IPS-NIHi7 (cell line): ENCODE data around the gene NGEF.
"Not testable (repeated sequence)": the region's sequence is repeated elsewhere in the genome, so short reads cannot be mapped to it uniquely, and the experiment has no call there.

Source experiments
- DNase-seq: peaks from one replicate; pipeline ENCODE4 v3.0.0; 2012; ENCODE audit warnings: mixed read lengths; ENCODE audit errors: extremely low spot score

The NGEF gene

GRCh38 chr2:232871835-232872736 is 141.0 kb downstream of the NGEF start:
- no peak for DNase-seq

DNA sequence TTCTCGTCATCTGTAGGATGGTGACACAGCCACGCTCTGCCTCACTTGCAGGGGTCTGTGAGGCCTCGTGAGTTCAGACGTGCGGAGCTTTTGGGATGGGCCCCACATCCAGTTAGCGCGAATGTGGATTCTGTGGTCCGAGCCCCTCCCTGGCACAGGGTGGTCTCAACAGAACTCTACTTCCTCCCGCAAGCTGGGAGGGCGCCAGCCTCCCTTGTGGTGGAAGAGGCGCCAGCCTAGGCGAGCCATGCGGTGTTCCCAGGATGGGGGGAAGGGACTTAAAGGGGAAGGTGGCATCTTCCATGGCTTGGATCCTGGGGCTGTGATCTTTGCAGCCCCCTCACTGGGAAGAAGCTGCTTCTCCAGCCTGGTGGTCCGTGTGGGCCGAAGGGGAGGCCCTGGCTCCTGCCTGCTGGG is 141.6 kb downstream of the NGEF start:
- DNase-seq: no peak

GRCh38 chr2:232870766-232871371 is 142.2 kb downstream of the NGEF start:
- DNase-seq: no peak

DNA sequence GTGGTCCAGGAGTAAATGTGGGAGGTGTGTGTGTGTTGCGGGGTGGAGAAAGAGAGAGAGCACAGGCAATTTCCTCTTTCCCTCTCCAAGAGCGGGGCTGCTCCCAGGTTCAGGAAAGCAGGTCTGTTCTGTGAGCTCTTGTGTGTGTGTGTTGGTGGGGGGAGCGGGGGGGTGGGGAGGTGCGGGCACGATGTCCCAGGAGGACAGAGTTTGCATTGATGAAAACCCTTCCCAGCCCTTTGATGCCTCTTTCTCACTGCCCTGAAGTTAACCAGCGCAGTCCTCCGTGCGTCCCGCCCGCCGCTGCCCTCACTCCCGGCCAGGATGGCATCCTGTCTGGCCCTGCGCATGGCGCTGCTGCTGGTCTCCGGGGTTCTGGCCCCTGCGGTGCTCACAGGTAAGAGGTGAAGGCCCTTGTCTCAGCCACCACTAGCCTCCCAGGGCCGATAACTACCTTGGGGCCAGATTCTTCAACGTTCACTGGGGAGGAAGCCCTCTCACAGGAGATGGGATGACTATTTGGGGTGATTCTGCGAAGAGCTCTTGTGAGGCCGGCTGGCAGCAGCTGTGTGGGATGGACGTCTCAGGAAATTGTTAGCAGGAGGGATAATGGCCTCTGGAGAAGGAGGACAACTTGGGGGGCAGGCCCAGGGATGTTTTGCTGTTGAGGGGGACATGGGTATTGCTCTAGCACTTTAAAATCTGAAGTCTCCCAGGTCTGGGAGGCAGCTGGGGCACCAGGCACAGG is 142.9 kb downstream of the NGEF start, which contains the start of gene SNORC:
Gene SNORC, plus strand, starts transcription at position 247 of the 748 bp plus-strand sequence. Its CDS starts 78 bp downstream, at position 325.
- DNase-seq: no peak

DNA sequence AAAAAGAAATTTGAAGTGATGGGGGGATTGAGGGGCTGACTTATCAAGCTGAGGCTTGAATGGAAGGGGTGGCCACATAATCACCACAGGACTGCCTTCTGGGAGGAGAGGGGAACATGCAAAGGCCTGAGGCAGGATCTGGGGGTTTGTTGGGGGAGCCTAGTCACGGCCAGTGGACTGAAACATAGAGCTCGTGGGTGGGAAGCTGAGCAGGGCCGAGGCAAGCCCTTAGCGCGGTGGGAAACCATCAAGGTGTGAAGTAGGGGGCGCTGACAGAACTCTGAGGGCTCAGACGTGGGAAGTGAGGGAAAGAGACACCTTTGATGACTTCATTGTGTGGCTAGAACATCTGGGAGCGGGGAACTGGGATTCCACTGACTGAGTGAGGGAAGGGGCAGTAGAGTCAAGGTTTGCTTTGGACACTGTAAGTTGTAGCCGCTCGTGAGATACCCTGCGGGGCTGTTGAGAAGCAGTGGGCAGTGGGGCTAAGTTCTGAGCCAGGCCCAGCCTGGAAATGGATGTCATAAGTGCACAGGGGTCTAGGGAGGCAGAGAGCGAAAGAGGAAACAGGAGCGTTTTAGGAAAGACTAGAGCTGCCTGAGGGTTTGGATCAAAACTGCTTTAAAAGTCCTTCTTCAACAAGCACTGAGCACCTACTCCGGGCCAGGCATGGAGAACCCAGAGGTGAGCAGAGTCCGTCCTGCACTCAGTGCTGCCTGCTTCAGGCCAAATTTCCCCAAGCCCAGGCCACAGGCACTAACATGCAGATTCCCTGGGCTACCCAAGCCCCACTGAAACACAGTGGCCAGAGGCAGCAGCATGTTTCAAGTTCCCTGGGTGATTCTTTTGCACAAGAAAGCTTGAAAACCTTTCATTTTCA is 143.7 kb downstream of the NGEF start:
- peak; percentile 43 for DNase-seq

GRCh38 chr2:232866104-232866503 is 147.0 kb downstream of the NGEF start:
- DNase-seq: no peak

DNA sequence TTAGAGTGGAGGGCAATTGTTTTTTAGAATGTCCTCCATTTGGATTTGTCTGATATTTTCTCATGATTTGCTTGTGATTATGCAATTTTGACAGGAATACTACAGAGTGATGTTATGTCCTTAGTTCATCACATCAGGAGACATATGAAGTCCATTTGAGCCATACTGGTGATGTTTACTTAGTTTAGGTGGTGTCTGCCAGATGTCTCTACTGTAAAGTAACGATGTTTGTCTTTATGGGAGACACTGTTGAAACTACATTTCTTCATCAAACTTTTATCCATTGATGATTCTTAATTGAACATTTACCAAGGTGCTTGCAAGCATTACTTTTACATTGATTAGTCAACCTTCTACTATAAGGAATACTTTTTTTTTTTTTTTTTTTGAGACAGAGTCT is 147.9 kb downstream of the NGEF start:
- DNase-seq: no peak

DNA sequence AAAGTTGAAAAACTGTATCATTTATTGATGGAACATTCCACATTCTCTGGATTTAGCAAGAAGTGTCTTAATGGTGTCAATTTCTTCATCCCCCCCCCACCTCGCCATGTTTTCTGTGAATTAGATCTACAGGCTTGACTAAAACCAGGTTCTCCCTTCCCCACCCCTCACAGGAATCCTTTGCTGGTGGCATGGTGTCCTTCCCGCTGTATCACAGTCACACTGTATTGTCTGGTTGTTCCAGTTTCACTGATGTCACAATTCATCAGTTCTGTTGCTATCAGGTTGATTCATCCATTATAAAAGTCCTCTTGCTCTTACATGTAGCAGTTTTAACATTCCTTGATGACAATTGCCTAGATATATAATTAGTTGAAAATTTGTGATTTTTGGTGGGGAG is 149.1 kb downstream of the NGEF start:
- DNase-seq: no peak

- no peak for DNase-seq
Measured at GRCh38 chr2:232861353-232861752, 151.7 kb downstream of the NGEF start.

DNA sequence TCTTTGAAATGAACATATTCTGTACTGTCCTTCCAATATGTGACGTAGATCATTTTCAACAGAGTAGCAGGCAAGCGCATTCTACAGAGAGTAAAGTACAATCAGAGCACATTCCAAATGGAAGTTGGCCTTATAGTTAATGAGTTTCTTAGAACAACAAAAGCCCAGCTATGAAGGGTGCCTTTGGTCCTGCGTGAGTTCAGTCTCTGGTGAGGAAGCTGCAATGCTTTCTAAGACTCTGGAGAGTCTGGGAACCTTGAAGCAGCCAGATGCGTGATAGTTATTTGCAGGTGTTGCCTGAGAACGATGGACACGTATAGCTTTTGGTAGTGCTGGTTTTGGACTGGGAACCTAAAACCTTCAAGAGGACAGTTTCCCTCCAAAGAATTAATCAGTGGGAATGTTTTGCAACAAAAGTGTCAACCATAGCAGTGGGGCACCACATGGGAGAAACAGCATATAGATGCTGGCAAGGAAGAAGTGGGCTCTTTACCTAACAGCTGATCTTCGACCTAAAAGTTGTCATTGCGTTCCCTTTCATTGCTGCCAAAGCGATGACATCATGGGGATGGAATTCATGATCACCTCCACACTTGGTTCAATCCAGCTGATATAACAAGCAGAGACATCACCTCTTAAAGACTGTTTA is 152.3 kb downstream of the NGEF start:
- no peak for DNase-seq

GRCh38 chr2:232859385-232859916 is 153.6 kb downstream of the NGEF start:
- DNase-seq: no peak

DNA sequence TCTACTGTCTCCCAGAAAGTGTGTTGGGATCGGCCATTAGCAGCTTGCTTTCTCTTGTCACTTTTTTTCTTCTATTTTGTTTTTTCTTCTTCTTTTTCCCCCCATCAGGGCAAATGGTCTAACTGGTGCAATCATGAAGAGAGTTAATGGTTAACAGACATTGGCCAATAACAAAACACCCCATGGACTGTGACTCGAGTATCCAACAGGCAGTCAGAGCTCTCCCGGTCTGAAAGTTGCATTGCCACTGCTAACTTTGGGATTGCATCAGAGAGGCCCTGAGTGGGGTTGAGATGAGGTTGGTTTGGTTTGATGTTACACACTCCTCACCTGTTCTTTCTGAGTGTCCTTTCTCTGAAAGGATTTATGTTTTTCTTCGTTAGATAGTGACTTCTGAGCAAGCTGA is 155.9 kb downstream of the NGEF start:
- no peak for DNase-seq

DNA sequence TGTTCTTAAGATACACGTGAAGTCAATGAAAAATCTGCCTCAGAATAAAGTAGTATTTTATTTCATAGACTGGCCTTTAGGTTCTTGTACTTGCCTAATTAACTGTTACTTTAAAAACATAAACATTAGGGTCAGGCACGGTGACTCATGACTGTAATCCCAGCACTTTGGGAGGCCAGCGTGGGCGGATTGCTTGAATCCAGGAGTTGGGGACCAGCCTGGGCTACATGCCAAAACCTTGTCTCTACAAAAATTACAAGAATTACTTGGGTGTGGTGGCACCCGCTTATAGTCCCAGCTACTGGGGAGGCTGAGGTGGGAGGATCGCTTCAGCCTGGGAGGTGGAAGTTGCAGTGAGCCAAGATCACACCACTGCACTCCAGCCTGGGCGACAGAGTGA is 159.0 kb downstream of the NGEF start:
- DNase-seq: no peak

DNA sequence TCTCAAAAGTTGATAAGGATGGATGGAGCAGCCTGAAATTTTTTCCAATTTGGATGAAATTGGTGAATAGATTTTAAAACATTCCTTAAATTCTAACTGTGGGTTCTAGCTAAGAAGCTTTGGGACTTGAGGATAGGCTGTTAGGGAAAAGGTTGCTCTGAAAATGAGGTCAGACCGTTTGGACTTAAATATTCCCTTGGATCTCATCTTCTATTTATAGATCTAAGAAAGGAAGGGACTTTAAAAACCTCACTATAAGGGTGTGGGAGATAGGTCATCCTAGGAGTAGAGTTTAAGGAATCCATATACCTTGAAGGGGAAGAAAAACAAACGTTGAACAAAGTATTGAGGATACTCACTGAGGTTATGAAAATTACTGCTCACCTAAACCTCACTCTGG is 160.4 kb downstream of the NGEF start:
- no peak for DNase-seq

- DNase-seq: not testable (repeated sequence)
Measured at GRCh38 chr2:232852081-232852480, 161.0 kb downstream of the NGEF start.

GRCh38 chr2:232850039-232850438 is 163.0 kb downstream of the NGEF start:
- no peak for DNase-seq

GRCh38 chr2:232846055-232846454 is 167.0 kb downstream of the NGEF start:
- DNase-seq: no peak

- DNase-seq: no peak
Measured at GRCh38 chr2:232843834-232844233, 169.2 kb downstream of the NGEF start.

DNA sequence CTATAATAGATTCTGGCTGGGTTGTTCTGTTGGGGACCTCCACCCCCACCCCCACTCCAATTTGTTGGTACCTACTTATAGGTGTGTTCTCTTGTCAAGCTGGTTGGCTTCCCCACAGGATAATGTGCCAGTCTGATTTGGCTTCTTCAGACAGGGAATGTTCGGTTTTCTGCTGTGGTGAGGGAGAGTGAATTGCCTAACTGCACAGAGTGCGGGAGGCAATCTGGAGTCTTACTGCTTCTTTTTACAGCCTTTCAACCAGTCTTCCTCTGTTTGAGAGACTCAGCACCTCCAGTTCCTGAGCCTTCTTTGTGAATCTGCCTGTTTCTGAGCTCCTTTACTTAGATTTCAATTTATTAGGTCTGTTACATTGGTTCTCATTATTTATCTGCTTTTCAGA is 170.4 kb downstream of the NGEF start:
- no peak for DNase-seq

- DNase-seq: no peak
Measured at GRCh38 chr2:232839411-232840079, 173.5 kb downstream of the NGEF start.
